Skin epidermis (tissue), 12 donors: ENCODE measurements around the gene LHCGR.
"Not testable (repeated sequence)": the region's sequence is repeated elsewhere in the genome, so short reads cannot be mapped to it uniquely, and the experiment has no call there.

Source experiments
- H3K27ac ChIP-seq, 21 experiments: fragments of 200-600 bp; sonication (generic) in 11 of 21; one replicate each; pipeline ENCODE4 v1.5.0; 2020; ENCODE audit warnings: mild to moderate bottlenecking in 3 of 21, inconsistent platforms in 2 of 21, moderate library complexity in 2 of 21
- H3K4me3 ChIP-seq, 7 experiments: fragments of 200-600 bp; sonication (generic) in 2 of 7; one replicate each; pipeline ENCODE4 v1.5.0; 2020; ENCODE audit warnings: inconsistent platforms in 2 of 7, mild to moderate bottlenecking in 2 of 7, moderate library complexity in 1 of 7

Gene LHCGR

DNA sequence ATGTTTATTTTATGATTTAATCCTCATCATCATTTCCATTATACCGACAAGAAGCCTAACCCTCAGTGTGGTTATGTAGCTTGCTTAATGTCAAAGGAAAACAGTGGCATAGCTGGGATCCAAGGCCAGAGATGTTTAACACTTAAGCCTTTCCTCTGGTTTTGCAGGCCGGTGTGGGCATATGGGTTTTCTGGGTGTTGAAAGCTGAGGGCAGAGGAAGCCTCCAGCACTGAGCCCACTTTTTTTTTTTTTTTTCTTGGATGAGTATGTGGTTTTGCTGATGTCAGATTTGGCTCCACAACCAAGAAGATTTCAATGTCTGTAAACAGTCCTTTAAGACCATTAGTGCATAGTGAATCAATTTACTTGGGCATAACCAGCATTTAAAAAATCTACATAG, 41.3 kb downstream of the LHCGR start:
- H3K4me3 ChIP-seq: no peak overlapping the region
- no peak overlapping the region for H3K27ac ChIP-seq

DNA sequence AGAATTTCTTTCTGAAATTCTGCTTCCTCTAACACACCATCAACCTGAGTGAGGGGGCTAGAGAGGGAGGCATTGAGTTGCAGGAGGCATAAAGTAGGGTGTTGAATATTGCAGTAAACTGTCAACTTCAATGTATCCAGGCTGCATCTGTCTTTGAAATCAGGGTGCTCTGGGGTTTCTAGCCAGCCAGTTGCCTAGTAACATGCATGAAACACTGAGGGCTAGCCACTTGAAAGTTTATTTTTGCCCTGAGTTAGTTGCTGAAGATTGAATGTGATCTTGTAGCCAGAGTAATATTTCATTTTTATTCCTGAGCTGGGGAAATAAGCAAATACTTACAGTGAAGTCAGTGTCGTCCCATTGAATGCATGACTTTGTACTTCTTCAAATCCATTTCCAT, 41.9 kb downstream of the LHCGR start:
- Histone ChIP-seq H3K4me3 (no peak overlapping the region), H3K27ac (no peak overlapping the region)

DNA sequence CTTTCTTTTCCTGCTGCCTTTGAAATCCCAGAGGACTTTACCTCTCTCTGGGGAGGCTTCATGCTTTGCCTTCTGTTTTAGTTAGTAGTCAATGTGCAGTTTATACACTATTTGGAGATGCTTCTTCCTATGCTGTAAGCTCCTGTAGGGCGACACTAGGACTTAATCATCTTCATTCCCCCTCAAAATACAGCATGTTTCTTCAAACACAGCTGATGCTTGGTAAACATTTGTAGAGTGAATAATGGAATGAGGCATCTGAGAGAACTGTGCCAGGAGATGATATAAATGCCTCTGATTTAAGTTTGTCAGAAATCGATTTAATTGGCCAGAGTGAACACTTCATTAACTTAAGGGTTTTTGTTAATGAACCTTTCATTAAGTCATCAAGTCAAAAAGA, 43.4 kb downstream of the LHCGR start:
- Histone ChIP-seq H3K4me3 (no peak overlapping the region), H3K27ac (no peak overlapping the region)

DNA sequence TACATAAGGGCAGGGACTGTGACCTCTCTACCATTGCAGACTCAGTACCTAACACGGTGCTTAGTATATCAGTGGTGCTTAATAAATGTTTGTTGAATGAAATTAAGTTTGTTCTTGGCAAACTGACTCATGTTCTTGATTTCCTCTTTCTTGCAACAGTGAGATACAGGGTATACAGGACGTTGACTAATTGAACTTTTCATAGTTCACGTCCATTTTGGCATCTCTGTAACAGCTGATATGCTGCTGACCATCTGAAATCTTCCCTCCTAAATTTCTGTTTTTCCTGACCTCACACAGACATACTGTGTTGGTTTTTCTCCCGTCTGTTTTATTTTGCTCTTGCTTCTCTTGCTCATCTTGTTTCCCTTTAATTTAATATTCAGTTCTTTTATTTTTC, 44.2 kb downstream of the LHCGR start:
- H3K27ac ChIP-seq: no peak overlapping the region
- no peak overlapping the region for H3K4me3 ChIP-seq

DNA sequence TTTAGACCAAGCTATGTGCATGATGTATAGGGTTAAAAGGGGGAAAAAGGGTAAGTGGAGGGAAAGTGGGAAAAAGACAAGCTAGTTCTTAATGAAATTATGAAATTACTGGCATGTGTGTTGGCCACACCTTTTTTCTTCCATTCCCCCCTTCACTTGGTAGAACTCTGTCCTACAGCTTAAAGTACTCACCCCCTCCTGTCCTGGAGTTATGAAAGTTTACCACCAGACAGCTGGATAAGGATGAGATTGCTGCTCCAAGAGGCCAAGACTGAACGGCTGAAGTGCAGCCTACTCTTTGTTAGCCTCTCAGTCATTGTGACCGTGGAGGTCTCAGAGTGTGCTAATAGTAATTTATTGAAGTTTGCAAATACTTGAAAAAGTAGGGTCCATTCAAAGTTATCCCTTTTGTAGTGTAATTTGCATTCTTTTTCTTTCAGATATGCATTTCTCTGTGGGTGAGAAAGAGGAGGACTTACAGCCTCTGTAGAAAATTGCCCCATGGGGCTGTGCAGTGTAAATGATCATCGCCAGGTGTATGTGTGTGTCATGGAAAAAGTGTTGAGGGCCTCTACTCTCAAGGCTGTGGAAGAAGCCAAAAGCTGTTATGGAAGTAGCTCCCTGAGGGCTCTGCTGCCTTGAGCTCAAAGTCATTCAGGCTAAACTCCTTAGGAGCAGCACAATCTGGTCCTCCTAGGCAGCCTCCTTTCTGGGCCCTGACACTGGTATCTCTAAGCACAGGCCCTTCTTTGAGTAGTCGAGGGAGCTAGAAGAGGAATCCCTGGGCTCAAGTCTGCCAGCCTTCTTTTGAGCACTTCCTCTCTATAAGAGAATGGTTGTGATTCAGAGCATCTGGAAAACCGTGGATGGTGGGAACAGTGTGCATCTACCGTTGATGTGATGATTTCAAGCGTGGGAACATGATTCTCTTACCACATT, 46.2 kb downstream of the LHCGR start:
- H3K27ac ChIP-seq: no peak overlapping the region
- H3K4me3 ChIP-seq: no peak overlapping the region

DNA sequence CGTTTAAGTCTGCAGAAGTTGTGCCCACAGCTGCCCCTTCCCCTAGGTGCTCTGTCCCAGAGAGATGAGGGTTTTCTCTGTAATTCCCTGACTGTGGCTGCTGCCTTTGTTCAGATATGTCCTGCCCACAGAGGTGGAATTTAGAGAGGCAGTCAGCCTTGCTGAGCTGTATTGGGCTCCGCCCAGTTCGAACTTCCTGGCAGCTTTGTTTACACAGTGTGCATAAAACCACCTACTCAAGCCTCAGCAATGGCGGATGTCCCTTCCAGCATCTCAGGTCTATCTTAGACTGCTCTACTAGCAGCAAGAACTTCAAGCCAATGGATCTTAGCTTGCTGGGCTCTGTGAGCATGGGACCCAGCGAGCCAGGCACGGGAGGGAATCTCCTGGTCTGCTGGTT, 48.1 kb downstream of the LHCGR start:
- Histone ChIP-seq H3K4me3 (no peak overlapping the region), H3K27ac (no peak overlapping the region)

DNA sequence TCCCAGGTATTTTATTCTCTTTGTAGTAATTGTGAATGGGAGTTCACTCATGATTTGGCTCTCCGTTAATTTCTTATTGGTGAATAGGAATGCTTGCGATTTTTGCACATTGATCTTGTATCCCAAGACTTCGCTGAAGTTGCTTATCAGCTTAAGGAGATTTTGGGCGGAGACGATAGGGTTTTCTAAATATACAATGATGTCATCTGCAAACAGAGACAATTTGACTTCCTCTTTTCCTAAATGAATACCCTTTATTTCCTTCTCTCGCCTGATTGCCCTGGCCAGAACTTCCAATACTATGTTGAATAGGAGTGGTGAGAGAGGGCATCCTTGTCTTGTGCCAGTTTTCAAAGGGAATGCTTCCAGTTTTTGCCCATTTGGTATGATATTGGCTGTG, 51.9 kb downstream of the LHCGR start:
- H3K4me3 ChIP-seq, H3K27ac ChIP-seq: not testable (repeated sequence)

DNA sequence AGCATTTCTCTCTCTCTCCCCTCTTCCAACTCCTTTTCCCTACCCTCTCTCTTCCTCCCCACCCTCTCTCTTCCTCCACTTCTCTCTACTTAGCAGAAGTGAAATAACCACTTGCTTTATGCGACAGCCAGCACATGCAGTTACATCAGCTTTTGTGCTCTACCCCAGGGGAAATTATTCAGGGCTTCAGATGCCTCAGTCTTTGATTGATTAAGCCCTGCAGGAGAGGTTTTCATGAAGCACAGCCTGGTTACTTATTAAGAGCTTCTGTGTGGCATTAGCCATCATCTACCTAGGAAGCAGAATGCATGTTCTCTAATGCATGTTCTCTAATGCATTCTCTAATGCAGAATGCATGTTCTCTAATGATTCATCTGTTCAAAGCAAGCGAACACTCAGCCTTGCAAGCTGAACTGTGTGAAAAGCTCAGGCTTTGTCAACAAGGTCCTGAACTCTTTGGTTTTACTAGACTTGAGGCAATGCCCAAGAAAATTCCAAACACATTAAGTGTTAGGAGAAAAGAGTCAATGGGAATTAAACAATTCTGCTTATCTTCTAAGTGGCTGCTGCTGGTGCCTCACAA, 56.1 kb downstream of the LHCGR start:
- Histone ChIP-seq H3K4me3 (no peak overlapping the region), H3K27ac (no peak overlapping the region)

DNA sequence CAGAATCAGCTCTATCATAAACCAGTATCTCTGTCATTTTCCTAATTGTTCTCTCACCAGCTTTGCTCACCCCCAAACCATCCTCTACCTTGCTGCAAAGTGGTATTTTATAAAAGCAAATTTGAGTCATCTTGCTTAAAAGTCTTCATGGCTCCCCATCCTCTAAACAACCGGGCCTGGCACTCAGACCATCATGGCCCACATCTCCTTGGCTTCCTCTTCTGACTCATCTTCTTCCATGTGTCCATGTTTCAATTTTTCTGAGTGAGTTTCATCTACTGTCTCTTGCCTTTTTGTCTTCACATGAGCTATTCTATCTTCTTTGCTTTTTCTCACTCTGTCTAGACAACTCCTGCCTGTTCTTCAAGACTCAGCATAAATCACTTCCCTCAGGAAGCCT, 58.6 kb downstream of the LHCGR start:
- no peak overlapping the region for H3K4me3 ChIP-seq
- no peak overlapping the region for H3K27ac ChIP-seq

DNA sequence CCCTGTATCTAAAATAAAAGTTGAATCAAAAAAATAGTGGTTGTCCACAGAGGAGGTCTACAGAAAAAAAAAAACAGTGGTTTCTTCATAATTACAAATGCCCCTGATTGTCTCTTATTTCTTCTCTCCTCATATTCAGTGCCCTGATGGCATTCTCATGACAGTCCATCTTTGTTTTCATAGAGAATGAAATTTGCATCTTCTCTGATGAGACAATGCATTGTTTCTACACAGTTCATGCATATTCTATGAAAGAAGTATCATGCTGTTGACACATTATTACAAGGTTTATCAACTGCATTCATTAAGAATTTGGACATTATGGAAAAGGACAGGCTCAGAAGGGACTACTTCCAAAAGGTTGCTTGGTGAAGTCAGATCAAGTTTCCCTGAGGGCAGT, 59.5 kb downstream of the LHCGR start:
- no peak overlapping the region for H3K27ac ChIP-seq
- H3K4me3 ChIP-seq: no peak overlapping the region

DNA sequence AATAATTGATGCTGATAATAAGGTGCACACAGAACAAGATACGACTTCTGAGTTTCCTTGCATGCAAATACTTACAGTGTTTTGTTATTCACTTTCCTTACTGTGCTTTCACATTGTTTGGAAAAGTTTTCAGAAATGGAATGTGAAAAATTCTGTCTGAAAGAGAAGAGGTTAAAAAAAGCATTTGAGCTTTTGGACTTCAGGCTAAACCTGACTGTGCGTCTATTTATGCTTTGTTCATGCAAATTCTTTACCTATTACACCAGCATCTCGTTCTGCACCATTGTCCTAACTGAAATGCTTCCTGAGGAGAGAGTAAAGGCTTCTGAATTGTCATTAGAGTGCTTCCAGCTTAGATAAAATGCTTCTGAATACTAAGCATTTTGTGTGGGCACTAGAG, 61.4 kb downstream of the LHCGR start:
- no peak overlapping the region for H3K4me3 ChIP-seq
- H3K27ac ChIP-seq: no peak overlapping the region

DNA sequence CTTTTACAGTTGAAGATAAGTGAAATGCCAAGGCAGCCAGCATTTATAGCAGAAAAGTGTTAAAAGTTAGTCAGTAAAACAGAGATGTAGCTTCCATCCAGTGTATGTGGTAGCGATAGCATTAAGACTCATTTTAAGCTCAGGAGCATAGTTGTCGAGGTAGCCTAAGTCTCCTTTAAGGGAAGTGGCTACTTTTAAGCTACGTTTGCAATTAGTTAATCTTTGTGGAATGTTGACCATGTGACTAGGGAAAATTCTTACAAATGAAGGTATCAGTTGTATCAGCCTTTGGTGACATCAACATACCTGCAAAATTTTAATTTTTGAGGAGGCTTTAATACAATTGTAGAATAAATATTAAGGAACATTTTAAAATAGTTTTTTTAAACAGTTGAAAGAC, 61.9 kb downstream of the LHCGR start:
- Histone ChIP-seq H3K4me3 (no peak overlapping the region), H3K27ac (no peak overlapping the region)

DNA sequence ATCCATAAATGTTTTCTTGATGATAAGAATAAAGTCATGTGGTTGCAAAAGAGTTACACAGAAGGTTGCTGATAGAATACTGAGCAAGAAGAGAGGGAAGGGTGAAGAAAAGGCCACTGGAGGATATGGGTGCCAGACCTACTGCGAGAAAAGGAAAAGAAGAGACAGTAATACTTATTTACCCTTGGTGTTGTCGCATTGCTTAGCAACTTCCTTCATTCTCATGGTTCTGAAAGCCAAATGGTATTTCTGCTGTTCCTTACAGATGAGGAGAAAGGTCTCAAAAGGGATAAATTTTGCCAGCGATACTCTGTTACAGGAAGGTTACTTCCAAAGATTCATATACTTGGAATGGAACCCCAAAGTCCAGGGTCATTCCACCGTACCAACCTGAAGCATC, 62.5 kb downstream of the LHCGR start:
- no peak overlapping the region for H3K27ac ChIP-seq
- H3K4me3 ChIP-seq: no peak overlapping the region

DNA sequence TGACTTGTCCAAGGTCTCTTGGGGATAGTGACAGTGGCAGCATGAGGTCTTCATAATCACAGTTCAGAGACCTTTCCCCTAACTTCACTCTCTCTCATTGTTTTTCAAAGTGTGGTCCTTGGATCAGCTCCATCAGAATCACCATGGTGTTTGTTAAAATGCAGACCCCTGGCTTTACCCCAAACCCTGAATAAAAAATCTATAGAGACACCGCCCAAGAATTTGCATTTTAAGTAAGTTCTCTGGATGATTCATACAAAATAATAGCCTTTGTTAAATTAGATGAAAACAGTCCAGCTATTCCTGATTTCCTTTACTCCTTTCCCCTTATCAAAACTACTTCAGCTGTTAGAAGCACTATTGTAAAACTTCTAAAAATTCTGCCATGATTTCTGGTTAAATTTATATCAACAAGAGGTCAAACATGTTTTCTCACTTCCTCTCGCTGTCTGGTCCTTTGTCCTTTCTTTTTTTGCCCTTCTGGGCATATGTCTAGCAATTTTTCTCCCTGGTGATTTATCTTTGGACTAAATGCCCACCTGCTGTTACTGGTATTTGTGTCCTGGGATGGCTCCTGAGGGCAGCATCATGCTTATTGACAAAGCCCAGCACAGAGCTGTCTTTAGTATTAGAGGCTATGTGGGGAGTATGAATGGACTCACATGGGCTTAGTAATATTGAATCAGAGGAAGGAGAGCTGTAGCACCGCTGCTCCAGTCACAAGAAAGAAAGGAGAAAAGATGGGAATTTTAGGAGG, 63.4 kb downstream of the LHCGR start:
- no peak overlapping the region for H3K4me3 ChIP-seq
- H3K27ac ChIP-seq: no peak overlapping the region

DNA sequence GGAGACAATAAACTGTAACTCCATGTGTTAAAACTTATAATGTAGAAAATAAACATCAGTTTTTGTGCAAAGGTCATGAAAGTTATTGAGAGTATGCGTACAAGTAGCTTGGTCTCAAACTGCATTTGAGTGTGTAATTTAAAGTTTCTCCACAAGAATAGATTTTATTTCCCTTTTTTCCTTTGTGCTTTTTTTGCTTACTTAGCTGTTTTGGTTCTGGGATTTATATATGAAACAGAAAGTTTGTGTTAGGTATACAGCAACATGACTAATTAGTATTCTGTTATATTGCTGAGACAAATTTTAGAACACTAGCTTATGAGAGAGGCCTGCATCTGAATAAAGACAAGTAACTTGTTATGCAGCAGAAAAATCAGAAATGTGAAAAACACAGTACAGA, 70.4 kb downstream of the LHCGR start:
- Histone ChIP-seq H3K4me3 (no peak overlapping the region), H3K27ac (no peak overlapping the region)

DNA sequence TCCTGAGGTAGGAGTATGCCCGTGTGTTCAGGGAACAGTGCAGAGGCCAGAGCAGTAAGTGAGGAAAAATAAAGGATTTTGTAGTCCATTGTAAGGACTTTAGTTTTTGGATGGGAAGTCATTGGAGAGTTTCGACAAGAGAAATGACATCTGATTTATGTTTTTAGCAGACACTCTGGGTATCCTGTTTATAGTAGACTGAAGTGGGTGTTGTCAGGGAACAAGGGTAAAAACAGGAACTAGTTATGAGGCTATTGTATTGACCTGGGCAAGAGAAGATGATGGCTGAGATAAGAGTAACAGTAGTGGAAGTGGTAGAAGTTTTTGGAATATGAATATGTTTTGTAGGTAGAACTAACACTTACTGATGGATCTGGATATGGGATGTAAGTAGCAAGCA, 78.1 kb downstream of the LHCGR start:
- Histone ChIP-seq H3K27ac (no peak overlapping the region), H3K4me3 (no peak overlapping the region)

DNA sequence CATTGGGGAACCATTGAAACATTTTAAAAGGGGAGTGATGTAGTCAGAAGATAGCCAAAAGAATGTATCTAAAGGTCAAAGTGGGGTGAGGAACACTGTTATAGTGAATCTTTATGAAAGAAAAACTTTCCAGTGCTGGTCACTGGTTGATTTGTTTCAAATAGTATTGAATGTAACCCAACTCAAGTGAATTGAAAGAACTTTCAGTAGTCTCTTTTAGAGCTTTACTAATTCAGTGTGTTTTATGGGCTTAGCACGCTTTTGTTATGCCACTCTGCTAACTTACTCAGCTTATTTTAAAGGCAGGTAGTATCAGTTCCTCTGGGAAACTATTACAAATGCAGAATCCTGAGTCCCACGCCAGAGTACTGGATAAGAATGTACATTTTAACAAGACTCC, 80.6 kb downstream of the LHCGR start:
- Histone ChIP-seq H3K4me3 (no peak overlapping the region), H3K27ac (no peak overlapping the region)

DNA sequence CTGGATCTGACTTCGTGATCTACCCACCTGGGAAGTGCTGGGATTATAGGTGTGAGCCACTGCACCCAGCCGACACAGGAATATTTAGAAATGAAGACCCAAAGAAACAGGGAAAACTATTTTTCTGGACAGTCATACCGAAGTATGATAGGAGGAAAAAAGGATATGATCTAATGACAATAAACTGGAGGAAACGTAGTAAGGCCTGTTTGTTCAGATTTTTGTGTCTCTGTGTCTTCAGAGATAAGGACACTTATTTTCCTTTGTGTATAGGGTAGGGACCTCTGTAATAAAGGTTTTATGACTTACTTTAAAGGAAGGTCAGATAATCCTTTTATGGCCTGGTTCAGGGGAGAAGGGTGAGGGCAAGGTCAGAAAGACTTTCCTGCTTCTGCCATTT, 81.9 kb downstream of the LHCGR start:
- H3K4me3 ChIP-seq: no peak overlapping the region
- no peak overlapping the region for H3K27ac ChIP-seq

DNA sequence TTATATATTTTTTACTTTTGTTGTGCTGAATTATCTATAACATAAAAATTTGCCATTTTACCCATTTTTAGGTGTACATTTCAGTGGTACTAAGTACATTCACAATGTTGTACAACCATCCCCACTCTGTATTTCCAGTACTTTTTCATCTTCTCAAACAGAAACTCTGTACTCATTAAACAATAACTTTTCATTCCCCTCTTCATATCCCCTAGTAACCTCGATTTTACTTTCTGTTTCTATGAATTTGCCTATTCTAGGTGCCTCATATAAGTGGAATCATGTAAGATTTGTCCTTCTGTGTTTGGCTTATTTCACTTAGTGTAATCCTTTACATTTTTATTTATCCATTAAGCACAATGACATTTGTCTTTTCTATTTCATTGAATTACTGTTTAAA, 86.5 kb downstream of the LHCGR start:
- no peak overlapping the region for H3K27ac ChIP-seq
- no peak overlapping the region for H3K4me3 ChIP-seq

DNA sequence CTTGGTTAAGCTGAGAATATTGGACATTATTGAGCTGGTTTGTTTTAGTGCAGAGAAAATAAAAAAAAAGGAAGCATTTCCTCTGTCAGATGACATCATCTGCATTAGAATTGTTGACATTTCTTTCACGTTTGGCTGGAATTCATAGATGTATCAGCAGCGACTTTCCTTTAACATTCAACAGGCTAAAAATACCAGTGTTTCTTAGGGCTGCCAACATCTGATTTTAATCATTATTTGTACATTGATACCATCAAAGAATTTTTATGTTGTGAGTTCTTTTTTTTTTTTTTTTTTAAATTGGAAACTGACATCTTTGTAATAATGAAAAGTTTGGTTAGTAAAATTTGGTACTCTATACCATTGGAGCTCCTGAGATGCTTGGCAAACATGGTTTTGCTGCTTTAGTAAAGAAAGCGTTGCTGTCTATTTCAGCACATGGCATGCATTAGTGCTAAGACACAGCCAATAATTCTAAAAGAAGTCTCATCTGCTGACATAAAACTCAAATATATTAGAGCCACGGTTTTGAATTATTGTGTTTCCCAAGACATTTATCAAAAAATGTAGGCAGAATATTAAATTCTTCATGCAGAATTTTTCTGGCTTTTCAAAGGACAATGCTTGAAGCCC, 104.2 kb downstream of the LHCGR start:
- Histone ChIP-seq H3K4me3 (no peak overlapping the region), H3K27ac (no peak overlapping the region)

DNA sequence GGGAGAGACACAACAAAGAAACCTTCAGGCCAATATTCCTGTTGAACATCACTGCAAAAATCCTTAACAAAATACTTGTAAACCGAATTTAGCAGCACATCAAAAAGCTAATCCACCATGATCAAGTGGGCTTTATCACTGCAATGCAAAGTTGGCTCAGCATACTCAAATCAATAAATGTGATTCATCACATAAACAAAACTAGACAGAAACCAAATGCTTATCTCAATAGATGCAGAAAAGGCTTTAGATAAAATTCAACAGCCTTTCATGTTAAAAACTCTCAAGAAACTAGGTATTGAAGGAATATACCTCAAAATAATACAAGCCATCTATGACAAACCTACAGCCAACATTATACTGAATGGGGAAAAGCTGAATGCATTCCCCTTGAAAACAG, 117.3 kb downstream of the LHCGR start:
- H3K27ac ChIP-seq: no peak overlapping the region
- no peak overlapping the region for H3K4me3 ChIP-seq
